Sigmoid colon (tissue), 7 donors: ENCODE results near the gene HAPLN3. TPM values are rescaled to one million over a fixed set of nuclear protein-coding genes. Genes with fewer than 3 reads are reported as not detected.

ENCODE experiments used
- DNase-seq: peaks from one replicate; pipeline ENCODE4 v3.0.0-alpha.2; 2019
- H3K27ac ChIP-seq, 4 donors: fragments of 200-600 bp; sonication (generic); one replicate each; pipeline ENCODE4 v1.5.1; 2016 to 2019; ENCODE audit warnings: mild to moderate bottlenecking in 1 of 4
- H3K27me3 ChIP-seq, 3 donors: fragments of 200-600 bp; sonication (generic); one replicate each; pipeline ENCODE4 v1.5.1; 2019; ENCODE audit warnings: mild to moderate bottlenecking in 1 of 3
- H3K36me3 ChIP-seq, 4 donors: fragments of 200-600 bp; sonication (generic); one replicate each; pipeline ENCODE4 v1.5.1; 2016 to 2019
- H3K4me1 ChIP-seq, 4 donors: fragments of 200-600 bp; sonication (generic); one replicate each; pipeline ENCODE4 v1.5.1; 2017 to 2019
- H3K4me3 ChIP-seq, 4 donors: fragments of 200-600 bp; sonication (generic); one replicate each; pipeline ENCODE4 v1.5.1; 2017 to 2019; ENCODE audit warnings: mild to moderate bottlenecking in 2 of 4, moderate library complexity in 1 of 4
- H3K9me3 ChIP-seq, 4 donors: fragments of 200-600 bp in 3 of 4; sonication (generic) in 3 of 4; one replicate each; pipeline versions ENCODE4 v1.5.1 to v1.6.1; 2013 to 2019
- CTCF ChIP-seq, 4 experiments: fragments of 450-650 bp in 3 of 4; fragments of 200-600 bp in 1 of 4; IDR thresholded peaks; one replicate each; pipeline ENCODE4 v1.5.1; 2016 to 2019; ENCODE audit warnings: antibody characterized with exemption in 4 of 4, mild to moderate bottlenecking in 3 of 4, moderate library complexity in 2 of 4
- EP300 ChIP-seq, 4 donors: sonication (generic); formaldehyde crosslinking; IDR thresholded peaks; one replicate each; pipeline ENCODE4 v1.6.1; 2017; ENCODE audit warnings: antibody characterized with exemption in 4 of 4
- POLR2A ChIP-seq, 2 donors: fragments of 450-650 bp; IDR thresholded peaks; one replicate each; pipeline ENCODE4 v1.6.1; 2016; ENCODE audit warnings: antibody characterized with exemption in 2 of 2, mild to moderate bottlenecking in 2 of 2, moderate library complexity in 2 of 2
- POLR2AphosphoS5 ChIP-seq, 4 donors: sonication (generic); formaldehyde crosslinking; IDR thresholded peaks; one replicate each; pipeline ENCODE4 v1.6.1; 2017; ENCODE audit warnings: antibody characterized with exemption in 4 of 4
- WGBS, 2 donors: extraction: QIAGEN DNeasy Blood & Tissue Kit; methylation state at CpG; one replicate each; pipeline ENCODE4 v1.1.7; 2013; 5-methylcytosine and 5-hydroxymethylcytosine counted together
- intact Hi-C: fragments of 100-400 bp; cut with DNase I; formaldehyde crosslinking; loops from one replicate; pipeline ENCODE4 v1.15.1; 2023
- polyA plus RNA-seq, 3 donors: library from polyadenylated mRNA; stranded (reverse); fragments of 200-250 nt; gene quantifications; one replicate each; pipeline ENCODE4 v1.2.3, GENCODE V29; 2013
- total RNA-seq, 4 donors: library from RNA; depleted of rRNA; stranded (reverse); fragments of >200 nt; gene quantifications; one replicate each; pipeline ENCODE4 v1.1.0, GENCODE V29; 2016
- donor health status: healthy with polysubstance abuse.
- donor health status: Bipolar disorder and iron deficiency.
- donor health status: healthy.

HAPLN3 gene
- total and polyA plus RNA-seq, 7 donors = 0.60 to 20.9 (median 4.2) TPM; not detected in 1

GRCh38 chr15:88860212-88860611 is 35.1 kb downstream of the HAPLN3 start:
- H3K4me3 ChIP-seq = no peak overlapping the region
- H3K27ac ChIP-seq = no peak overlapping the region
- 69 to 78% methylated on average over 7 of the region's 7 CpGs for WGBS, 2 donors
- H3K4me1 ChIP-seq = no peaks in the 10 kb centered on the region
- TF ChIP-seq POLR2A (IDR thresholded peaks at IDR 0.05) (no peak), CTCF (IDR thresholded peaks at IDR 0.05) (no peak), EP300 (IDR thresholded peaks at IDR 0.05) (no peak), POLR2AphosphoS5 (IDR thresholded peaks at IDR 0.05) (no peak)
- no peak for DNase-seq
- H3K36me3 ChIP-seq = no peaks in the 10 kb centered on the region
- H3K9me3 ChIP-seq = no peaks in the 10 kb centered on the region
- H3K27me3 ChIP-seq = no peaks in the 10 kb centered on the region
- intact Hi-C loops = no loop called here

- Histone ChIP-seq H3K27ac (no peak overlapping the region), H3K36me3 (no peaks in the 10 kb centered on the region), H3K27me3 (peaks cover 0 to 6% (median 0%) of the 10 kb centered on the region in 3 donors), H3K4me1 (no peaks in the 10 kb centered on the region), H3K9me3 (peaks cover 0 to 2% (median 0%) of the 10 kb centered on the region in 4 donors), H3K4me3 (no peak overlapping the region)
- 59 to 61% methylated on average over 7 of the region's 7 CpGs for WGBS, 2 donors
- TF ChIP-seq POLR2AphosphoS5 (IDR thresholded peaks at IDR 0.05) = no peak
- no peak for TF ChIP-seq EP300 (IDR thresholded peaks at IDR 0.05)
- TF ChIP-seq CTCF (IDR thresholded peaks at IDR 0.05) = no peak
- TF ChIP-seq POLR2A (IDR thresholded peaks at IDR 0.05) = no peak
- DNase-seq = no peak
- intact Hi-C loops = no loop called here
Observed at GRCh38 chr15:88859550-88859949, 35.8 kb downstream of the HAPLN3 start.

- TF ChIP-seq POLR2A (IDR thresholded peaks at IDR 0.05) (no peak), POLR2AphosphoS5 (IDR thresholded peaks at IDR 0.05) (no peak)
- intact Hi-C loops = no loop called here
- Histone ChIP-seq H3K27ac (no peak overlapping the region), H3K4me1 (no peaks in the 10 kb centered on the region), H3K27me3 (peaks cover 0 to 12% (median 0%) of the 10 kb centered on the region in 3 donors), H3K36me3 (no peaks in the 10 kb centered on the region), H3K4me3 (no peak overlapping the region), H3K9me3 (peaks cover 0 to 6% (median 0%) of the 10 kb centered on the region in 4 donors)
- WGBS, 2 donors = 88 to 92% methylated on average over 11 of the region's 11 CpGs
- no peak for DNase-seq
Observed at GRCh38 chr15:88858934-88859333, 36.4 kb downstream of the HAPLN3 start.

DNA sequence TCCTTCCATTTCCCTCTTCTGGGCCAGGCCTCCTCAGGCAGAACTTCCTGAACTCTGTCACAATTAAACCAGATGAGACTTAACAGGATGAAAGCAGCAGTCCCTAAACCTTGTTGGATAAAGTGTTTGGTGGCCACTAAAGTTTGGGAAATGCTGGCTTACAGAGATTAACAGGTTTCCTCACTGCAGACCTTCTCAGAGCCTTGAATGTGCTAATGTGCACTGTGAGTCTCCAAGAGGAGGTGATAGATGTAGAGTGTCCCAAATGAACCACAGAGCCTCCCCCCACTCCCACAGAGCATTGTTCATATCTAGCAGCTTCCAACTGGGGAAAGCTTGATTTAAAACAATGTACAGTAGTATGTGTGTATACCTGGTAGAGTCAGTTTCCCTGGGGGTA is 42.9 kb downstream of the HAPLN3 start:
- no peak for DNase-seq
- intact Hi-C loops = no loop called here
- TF ChIP-seq POLR2AphosphoS5 (IDR thresholded peaks at IDR 0.05) = no peak
- TF ChIP-seq EP300 (IDR thresholded peaks at IDR 0.05) = no peak
- no peak for TF ChIP-seq POLR2A (IDR thresholded peaks at IDR 0.05)
- TF ChIP-seq CTCF (IDR thresholded peaks at IDR 0.05) = no peak
- H3K27me3 ChIP-seq = peaks cover 0 to 37% (median 0%) of the 10 kb centered on the region in 3 donors
- no peaks in the 10 kb centered on the region for H3K36me3 ChIP-seq
- H3K4me1 ChIP-seq = no peaks in the 10 kb centered on the region
- peaks cover 0 to 6% (median 0%) of the 10 kb centered on the region in 4 donors for H3K9me3 ChIP-seq
- H3K27ac ChIP-seq = no peak overlapping the region
- H3K4me3 ChIP-seq = no peak overlapping the region

DNA sequence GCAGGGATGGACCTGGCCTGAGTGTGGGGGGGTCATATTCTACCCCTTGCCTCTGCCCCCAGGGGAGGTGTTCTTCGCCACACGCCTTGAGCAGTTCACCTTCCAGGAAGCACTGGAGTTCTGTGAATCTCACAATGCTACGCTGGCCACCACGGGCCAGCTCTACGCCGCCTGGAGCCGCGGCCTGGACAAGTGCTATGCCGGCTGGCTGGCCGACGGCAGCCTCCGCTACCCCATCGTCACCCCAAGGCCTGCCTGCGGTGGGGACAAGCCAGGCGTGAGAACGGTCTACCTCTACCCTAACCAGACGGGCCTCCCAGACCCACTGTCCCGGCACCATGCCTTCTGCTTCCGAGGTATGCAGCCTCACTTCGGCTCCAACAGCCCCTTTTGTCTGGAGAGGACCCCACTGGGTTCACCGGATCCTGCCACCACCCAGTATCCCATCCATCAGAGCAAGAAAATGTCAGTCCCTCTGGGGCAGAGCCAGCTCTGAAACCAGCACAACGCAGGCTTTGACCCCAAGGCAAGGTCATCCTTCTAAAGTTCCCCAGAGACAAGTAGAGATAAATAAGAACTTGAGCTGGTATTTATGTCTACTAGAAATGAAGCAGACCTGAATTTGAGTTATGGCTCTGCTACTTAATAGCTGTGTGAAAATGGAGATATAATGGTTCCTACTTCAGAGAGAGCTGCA is 45.8 kb downstream of the HAPLN3 start:
- H3K4me1 ChIP-seq = no peaks in the 10 kb centered on the region
- TF ChIP-seq POLR2AphosphoS5 (IDR thresholded peaks at IDR 0.05) (peak in 2 of 4 donors; percentile 58 to 64), EP300 (IDR thresholded peaks at IDR 0.05) (no peak)
- no peaks in the 10 kb centered on the region for H3K36me3 ChIP-seq
- intact Hi-C loops = no loop called here
- 84 to 90% methylated on average over 22 of the region's 22 CpGs for WGBS, 2 donors
- DNase-seq = no peak
- no peak overlapping the region for H3K27ac ChIP-seq
- peaks cover 0 to 30% (median 0%) of the 10 kb centered on the region in 3 donors for H3K27me3 ChIP-seq
- H3K9me3 ChIP-seq = peaks cover 0 to 3% (median 0%) of the 10 kb centered on the region in 4 donors
- no peak overlapping the region for H3K4me3 ChIP-seq
